ENCODE data around the gene TNNT1. TPM values are rescaled to one million over a fixed set of nuclear protein-coding genes. Genes with fewer than 3 reads are reported as not detected.
"Not testable (repeated sequence)": the region's sequence is repeated elsewhere in the genome, so short reads cannot be mapped to it uniquely, and the experiment has no call there.

The TNNT1 gene
- total RNA-seq, result not detected in 2 replicates

- intact Hi-C loops (cut with micrococcal nuclease), result no loop called here
These were observed at the start of gene TNNT1 for GRCh38 chr19:55149078-55150003. Gene TNNT1, minus strand, starts transcription at chr19:55149206. Its CDS starts 2,049 bp downstream, at chr19:55147157.

GRCh38 chr19:55198651-55199050, 49.6 kb upstream of the TNNT1 start:
- intact Hi-C loops (cut with micrococcal nuclease), result no loop called here

DNA sequence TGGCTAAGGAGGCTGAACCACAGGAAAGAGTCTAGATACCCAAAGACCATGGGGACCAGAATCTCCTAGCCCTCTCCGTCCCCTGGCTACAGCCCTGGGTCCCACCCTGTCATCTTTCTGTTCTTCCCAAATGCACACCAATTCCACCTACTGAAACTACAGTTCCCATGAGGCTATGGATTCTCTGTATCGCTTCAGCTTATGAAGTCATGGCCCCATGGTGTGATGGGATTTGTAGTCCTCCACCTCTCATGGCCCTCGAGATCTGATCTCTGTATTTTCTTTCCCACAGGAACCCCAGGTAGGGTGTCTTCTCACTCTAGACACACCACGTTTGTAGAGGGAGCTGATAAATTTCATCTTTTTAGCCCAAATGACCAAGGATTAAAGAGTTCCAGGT, 48.5 kb upstream of the TNNT1 start:
- intact Hi-C loops (cut with micrococcal nuclease), result no loop called here

DNA sequence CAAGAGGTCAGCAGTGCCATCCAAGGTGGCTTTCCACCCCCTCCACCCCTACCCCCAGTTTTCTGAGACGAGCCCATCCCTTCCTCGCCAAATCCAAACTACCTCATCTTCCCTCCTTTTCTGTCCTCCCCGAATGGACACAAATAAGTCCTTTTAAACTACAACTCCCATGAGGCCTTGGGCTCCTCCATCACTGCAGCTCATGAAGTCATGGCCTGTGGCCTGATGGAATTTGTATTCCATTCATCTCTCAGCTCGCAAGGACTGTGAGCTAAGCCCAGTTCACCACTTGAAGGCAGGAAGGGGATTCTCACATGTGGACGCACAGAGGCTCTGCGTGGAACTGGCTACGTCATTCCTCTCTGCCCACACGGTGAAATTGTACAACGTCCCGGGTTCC, 47.8 kb upstream of the TNNT1 start:
- intact Hi-C loops (cut with micrococcal nuclease), result no loop called here

GRCh38 chr19:55193481-55193880, 44.5 kb upstream of the TNNT1 start:
- intact Hi-C loops (cut with micrococcal nuclease), result no loop called here

- intact Hi-C loops (cut with micrococcal nuclease), result no loop called here
These were observed 40.4 kb upstream of the TNNT1 start for GRCh38 chr19:55189403-55189835.

DNA sequence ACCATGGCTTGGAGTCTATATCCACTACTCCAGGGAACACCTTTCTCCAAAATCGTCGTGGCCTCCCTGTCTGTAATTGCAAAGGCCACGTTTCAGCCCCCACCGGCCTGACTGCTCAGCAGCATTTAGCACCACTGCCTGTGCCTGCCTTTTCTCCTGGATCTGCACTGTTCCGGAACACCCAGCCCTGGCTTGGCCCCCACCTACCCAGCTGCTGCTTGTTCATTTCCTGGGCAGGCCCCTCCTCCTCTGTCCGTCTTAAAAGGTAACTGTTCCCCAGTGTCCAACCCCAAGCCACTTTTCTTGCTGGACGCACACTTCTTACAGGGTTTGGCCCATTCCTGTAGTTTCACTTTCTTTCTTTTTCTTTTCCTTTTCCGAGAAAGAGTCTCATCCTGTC, 39.6 kb upstream of the TNNT1 start:
- intact Hi-C loops (cut with micrococcal nuclease), result no loop called here

- intact Hi-C loops (cut with micrococcal nuclease), result no loop called here
These were observed 37.1 kb upstream of the TNNT1 start for GRCh38 chr19:55186080-55186479.

DNA sequence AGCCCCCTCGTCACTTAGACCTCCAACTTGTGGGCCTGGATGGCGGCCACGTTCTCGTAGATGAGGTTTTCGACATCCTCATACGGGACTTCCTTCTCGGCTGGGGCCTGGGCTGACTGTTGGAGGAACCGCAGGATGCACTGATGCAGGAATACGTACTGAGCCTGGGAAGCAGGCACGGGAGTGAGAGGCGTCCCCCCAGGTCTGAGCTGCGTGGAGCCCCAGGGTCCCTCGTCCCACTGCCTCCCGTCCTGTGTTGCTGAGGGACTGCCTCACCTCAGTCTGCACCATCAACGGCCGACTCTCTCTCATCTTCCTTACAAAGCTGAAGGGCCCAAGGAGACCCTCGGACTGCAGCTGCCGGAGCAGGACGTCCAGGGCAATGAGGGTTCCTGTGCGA, 32.7 kb upstream of the TNNT1 start:
- intact Hi-C loops (cut with micrococcal nuclease), result no loop called here

GRCh38 chr19:55179606-55180484, 30.8 kb upstream of the TNNT1 start, which contains the start of gene SYT5:
Gene SYT5, minus strand, starts transcription at chr19:55180289. Its CDS starts 1,248 bp downstream, at chr19:55179041.
- intact Hi-C loops (cut with micrococcal nuclease), result loop anchor here (1.0 to 5.0 kb wide), 5 partner anchors 79 to 962 kb away; partner anchors contain the start of genes HSPBP1, KMT5C, PPP6R1 and ZNF444

- intact Hi-C loops (cut with micrococcal nuclease), result loop anchor here (1.0 to 5.0 kb wide), 5 partner anchors 80 to 963 kb away; partner anchors contain the start of genes HSPBP1, KMT5C, PPP6R1 and ZNF444
These were observed 30.0 kb upstream of the TNNT1 start for GRCh38 chr19:55178781-55179599.

DNA sequence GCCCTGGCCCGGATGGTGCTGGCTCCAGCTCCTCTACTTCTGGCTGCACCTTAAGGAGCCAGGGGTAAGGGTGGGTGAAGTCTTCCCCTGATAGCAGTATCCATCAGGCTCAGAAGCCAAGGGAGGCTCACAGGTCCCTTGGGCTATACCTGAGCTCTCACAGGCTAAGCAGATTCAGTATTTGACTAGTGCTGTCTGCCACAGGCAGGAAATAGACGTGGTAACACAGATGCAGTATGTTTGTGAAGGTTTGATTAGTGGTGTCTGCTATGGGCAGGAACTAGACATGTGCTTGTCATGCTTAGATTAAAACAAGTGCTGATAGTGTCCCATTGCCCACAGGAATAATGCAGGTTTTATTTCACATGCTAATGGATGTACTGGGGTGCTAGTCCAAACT, 27.1 kb upstream of the TNNT1 start:
- intact Hi-C loops (cut with micrococcal nuclease), result loop anchor here (5.0 kb wide), 1 partner anchor 966 kb away; the partner anchor contains the start of gene ZNF444

GRCh38 chr19:55175117-55175867, 26.3 kb upstream of the TNNT1 start:
- intact Hi-C loops (cut with micrococcal nuclease), result loop anchor here (2.0 to 5.0 kb wide), 2 partner anchors 14 to 967 kb away; partner anchors contain the start of gene ZNF444

- intact Hi-C loops (cut with micrococcal nuclease), result loop anchor here (2.0 to 5.0 kb wide), 2 partner anchors 14 to 968 kb away; partner anchors contain the start of gene ZNF444
These were observed 25.6 kb upstream of the TNNT1 start for GRCh38 chr19:55174425-55175116.

- intact Hi-C loops (cut with micrococcal nuclease), result loop anchor here (2.0 kb wide), 1 partner anchor 13 kb away; no protein-coding TSS in a partner anchor
These were observed 24.9 kb upstream of the TNNT1 start for GRCh38 chr19:55173714-55174409.

DNA sequence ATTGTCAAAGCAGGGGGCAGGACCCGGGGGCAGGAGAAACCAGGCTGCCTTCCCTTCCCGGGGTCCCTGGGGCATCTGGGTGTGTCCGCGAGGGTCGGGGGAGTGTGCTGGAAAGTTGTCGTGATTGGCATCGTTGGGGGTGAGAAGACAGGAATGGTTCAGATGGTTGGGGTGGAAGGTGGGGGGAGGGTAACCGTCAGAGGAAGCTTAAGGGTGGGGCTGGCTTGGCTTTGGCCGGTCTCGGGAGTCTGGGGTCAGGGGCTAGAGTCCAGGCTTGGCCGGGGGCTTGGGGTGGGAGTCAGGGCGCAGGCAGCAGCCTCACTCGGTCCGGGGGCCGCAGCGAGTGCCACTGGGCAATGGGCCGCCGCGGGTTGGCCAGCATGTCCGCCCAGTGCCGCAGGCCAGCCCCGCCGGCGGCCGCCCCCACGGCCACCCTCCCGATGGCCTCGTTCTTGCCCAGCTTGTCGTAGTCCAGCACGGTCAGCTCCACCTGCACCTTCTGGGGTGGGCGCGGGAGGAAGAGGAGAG, 24.2 kb upstream of the TNNT1 start:
- intact Hi-C loops (cut with micrococcal nuclease), result no loop called here

GRCh38 chr19:55172741-55173140, 23.7 kb upstream of the TNNT1 start:
- intact Hi-C loops (cut with micrococcal nuclease), result no loop called here

DNA sequence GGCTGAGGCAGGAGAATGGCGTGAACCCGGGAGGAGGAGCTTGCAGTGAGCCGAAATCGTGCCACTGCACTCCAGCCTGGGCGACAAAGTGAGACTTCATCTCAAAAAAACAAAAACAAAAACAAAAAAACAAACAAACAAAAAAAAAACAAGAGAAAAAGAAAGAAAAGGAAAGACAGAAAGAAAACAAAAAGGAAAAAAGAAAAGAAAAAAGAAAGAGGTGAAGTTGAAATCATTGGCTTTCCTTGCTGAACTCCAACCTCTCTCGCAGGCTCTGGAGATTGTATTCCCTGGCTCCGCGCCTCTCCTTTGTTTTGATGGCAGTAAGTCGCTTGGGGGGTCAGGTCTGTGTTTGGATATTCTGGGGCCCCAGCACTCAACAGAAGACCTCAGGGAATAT, 23.3 kb upstream of the TNNT1 start:
- intact Hi-C loops (cut with micrococcal nuclease), result not testable (repeated sequence)

Data from T-helper 1 cell treated with Interleukin-12 subunit alpha and Interleukin-12 subunit beta and Interleukin-4 antibody, amounts not matched to agents 30 ng/mL and 1 ng/mL, for 36 hours (primary cell).